ENCODE measurements around the gene MAP3K5.
A peak's percentile ranks its signal among the peaks of the same experiment; 100 is the strongest.

Gene MAP3K5

DNA sequence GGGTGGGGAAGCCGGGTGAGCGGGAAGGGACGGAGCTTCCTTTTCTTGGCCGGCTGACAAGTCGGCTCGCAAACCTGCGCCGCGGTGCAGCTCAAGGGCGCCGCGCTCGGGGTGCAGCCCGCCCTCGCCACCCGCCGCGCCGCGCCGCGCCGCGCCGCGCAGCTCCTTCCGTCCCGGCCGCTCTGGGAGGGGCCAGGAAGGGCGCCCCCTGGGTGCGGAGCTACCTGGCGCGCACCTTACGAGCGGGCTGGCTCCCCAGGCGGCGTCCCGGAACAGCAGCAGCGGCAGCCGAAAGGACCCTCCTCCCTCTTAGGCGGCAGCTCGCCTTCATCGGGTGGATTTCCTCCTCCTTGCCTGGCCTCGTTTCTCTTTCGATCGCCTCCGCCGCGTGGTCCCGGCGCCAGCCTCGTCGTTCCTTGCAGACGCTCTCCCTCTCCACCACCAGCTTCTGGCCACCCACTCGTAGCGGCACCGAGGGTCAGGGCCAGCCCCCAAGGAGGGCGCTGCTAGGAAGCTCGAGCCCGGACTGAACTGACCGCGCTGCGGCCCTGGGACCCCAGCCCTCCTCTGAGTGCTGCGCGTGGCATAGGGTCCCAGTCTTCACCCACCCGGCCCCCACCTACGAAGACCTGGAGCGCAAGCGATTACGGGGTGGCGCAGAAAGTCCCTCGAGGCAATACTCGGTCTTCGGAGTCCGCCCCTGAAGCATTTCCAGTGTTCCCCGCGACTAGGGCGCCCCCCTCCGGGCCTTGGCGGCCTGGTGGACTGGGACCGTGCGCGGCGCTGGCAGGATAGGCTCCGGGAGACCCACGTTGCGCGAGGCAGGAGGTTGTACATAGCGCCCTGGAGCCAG, at the start of gene MAP3K5:
TSS of gene MAP3K5 (minus strand) at position 68 of the 853 bp plus-strand sequence. CDS start 320 bp downstream, outside the sequence.
- H3K36me3 ChIP-seq: no peaks in the 10 kb centered on the region
- H3K4me3 ChIP-seq: peak within 1 kb of the TSS; percentile 81 to 87
- no peaks in the 10 kb centered on the region for H3K9me3 ChIP-seq
- peak within 1 kb of the TSS; percentile 96 to 98 for H3K27ac ChIP-seq
- DNase-seq: peak; percentile 93 to 96
- H3K27me3 ChIP-seq: no peaks in the 10 kb centered on the region
- TF ChIP-seq, protein P1, sequence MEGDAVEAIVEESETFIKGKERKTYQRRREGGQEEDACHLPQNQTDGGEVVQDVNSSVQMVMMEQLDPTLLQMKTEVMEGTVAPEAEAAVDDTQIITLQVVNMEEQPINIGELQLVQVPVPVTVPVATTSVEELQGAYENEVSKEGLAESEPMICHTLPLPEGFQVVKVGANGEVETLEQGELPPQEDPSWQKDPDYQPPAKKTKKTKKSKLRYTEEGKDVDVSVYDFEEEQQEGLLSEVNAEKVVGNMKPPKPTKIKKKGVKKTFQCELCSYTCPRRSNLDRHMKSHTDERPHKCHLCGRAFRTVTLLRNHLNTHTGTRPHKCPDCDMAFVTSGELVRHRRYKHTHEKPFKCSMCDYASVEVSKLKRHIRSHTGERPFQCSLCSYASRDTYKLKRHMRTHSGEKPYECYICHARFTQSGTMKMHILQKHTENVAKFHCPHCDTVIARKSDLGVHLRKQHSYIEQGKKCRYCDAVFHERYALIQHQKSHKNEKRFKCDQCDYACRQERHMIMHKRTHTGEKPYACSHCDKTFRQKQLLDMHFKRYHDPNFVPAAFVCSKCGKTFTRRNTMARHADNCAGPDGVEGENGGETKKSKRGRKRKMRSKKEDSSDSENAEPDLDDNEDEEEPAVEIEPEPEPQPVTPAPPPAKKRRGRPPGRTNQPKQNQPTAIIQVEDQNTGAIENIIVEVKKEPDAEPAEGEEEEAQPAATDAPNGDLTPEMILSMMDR (IDR thresholded peaks at IDR 0.05): peak; percentile 75 to 81
- H3K4me1 ChIP-seq: peaks cover 0 to 33% (median 14%) of the 10 kb centered on the region in 4 donors
- intact Hi-C loops (cut with DNase I; ENCODE audit: low total_unique reads): loop anchor here (1.0 to 2.0 kb wide), 2 partner anchors 148 to 210 kb away; no protein-coding TSS in a partner anchor

DNA sequence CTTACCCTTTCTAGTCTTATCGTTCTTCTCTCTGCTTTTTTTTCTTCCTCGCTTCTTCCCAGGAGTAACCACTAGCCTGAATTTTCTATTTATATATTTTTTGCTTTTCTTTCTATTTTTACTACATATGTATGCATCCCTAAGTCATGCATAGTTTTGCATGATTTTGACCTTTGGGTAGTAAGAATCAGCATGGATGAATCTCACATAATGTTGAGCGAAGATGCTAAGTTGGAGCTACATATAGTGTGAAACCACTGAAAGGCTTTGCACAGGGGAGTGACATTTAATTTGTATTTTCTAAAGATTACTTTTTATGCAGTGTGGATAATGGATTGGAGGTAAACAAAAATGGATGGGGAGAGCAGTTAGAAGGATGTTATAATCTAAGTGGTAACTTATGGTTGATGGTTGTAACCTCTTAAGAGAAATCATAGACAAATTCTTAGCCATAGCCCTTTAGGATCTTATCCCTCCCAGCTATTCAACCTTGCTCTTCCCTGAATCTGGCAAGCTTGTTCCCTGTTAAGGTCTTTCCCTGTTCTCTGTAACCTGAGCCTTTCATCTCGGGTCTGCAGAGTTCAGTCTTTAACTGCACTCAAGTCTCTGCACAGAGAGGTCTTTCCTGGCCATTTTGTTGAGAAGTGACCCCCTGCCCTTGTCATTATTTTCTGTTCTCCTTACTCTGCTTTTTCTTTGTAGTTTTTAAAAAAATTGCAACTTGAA, 48.2 kb upstream of the MAP3K5 start:
- H3K4me3 ChIP-seq: no peak overlapping the region
- peaks cover 0 to 7% (median 0%) of the 10 kb centered on the region in 3 donors for H3K36me3 ChIP-seq
- no peaks in the 10 kb centered on the region for H3K27me3 ChIP-seq
- H3K27ac ChIP-seq: no peak overlapping the region
- no peaks in the 10 kb centered on the region for H3K4me1 ChIP-seq
- intact Hi-C loops (cut with DNase I; ENCODE audit: low total_unique reads): no loop called here
- no peaks in the 10 kb centered on the region for H3K9me3 ChIP-seq
- TF ChIP-seq, protein P1 (IDR thresholded peaks at IDR 0.05): no peak
- no peak for DNase-seq

GRCh38 chr6:136831873-136832562, 39.7 kb upstream of the MAP3K5 start:
- DNase-seq: no peak
- intact Hi-C loops (cut with DNase I; ENCODE audit: low total_unique reads): no loop called here
- TF ChIP-seq, protein P1 (IDR thresholded peaks at IDR 0.05): no peak
- H3K4me1 ChIP-seq: no peaks in the 10 kb centered on the region
- H3K4me3 ChIP-seq: no peak overlapping the region
- no peak overlapping the region for H3K27ac ChIP-seq
- H3K9me3 ChIP-seq: peaks cover 0 to 6% (median 0%) of the 10 kb centered on the region in 3 donors
- H3K27me3 ChIP-seq: no peaks in the 10 kb centered on the region
- H3K36me3 ChIP-seq: peaks cover 17 to 31% (median 21%) of the 10 kb centered on the region in 3 donors

DNA sequence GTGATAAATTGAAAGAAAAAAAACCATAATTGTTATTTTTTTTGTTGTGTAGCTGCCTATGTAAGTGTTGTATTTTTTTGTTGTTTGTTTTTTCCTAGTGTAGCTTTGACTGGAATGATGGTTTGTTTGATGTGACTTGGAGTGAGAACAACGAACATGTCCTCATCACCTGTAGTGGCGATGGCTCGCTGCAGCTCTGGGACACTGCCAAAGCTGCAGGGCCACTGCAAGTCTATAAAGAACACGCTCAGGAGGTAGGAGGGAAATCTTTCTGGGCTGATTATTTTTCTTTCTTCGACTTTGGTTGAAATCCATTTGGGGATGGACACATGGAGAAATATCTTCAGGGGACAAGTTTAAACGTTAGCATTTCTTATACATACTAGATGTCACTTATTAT, 33.9 kb upstream of the MAP3K5 start:
- no peak for DNase-seq
- Histone ChIP-seq H3K4me3 (no peak overlapping the region), H3K9me3 (no peaks in the 10 kb centered on the region), H3K4me1 (peaks cover 0 to 11% (median 4%) of the 10 kb centered on the region in 4 donors), H3K27ac (no peak overlapping the region), H3K36me3 (peaks cover 13 to 25% (median 24%) of the 10 kb centered on the region in 3 donors), H3K27me3 (no peaks in the 10 kb centered on the region)
- TF ChIP-seq, protein P1 (IDR thresholded peaks at IDR 0.05): no peak
- intact Hi-C loops (cut with DNase I; ENCODE audit: low total_unique reads): loop anchor here (5.0 kb wide), 1 partner anchor 519 kb away; no protein-coding TSS in a partner anchor

- no peaks in the 10 kb centered on the region for H3K27me3 ChIP-seq
- intact Hi-C loops (cut with DNase I; ENCODE audit: low total_unique reads): no loop called here
- H3K36me3 ChIP-seq: peaks cover 12 to 20% (median 13%) of the 10 kb centered on the region in 3 donors
- no peaks in the 10 kb centered on the region for H3K9me3 ChIP-seq
- H3K4me1 ChIP-seq: peaks cover 0 to 11% (median 4%) of the 10 kb centered on the region in 4 donors
- TF ChIP-seq, protein P1 (IDR thresholded peaks at IDR 0.05): no peak
- DNase-seq: no peak
- H3K27ac ChIP-seq: peak overlapping the region; percentile 86 to 94
- peak overlapping the region; percentile 65 to 86 for H3K4me3 ChIP-seq
Measured at GRCh38 chr6:136823128-136823660, 30.9 kb upstream of the MAP3K5 start.
